WERI-Rb-1 (cell line): ENCODE data around the gene RYR2.

Experiments
- DNase-seq: peaks from one replicate; pipeline ENCODE4 v3.0.0-alpha.2; 2020
- H3K27ac ChIP-seq: fragments of 250-450 bp; sonication (Bioruptor Pico); 2 replicates; pipeline ENCODE4 v1.5.1; 2020; ENCODE audit warnings: mild to moderate bottlenecking, moderate library complexity
- H3K27me3 ChIP-seq: fragments of 250-450 bp; sonication (Bioruptor Pico); 2 replicates; pipeline ENCODE4 v1.5.1; 2021; ENCODE audit warnings: mild to moderate bottlenecking, low read depth, moderate library complexity; ENCODE audit not compliant: insufficient read depth, severe bottlenecking
- H3K36me3 ChIP-seq: fragments of 250-450 bp; sonication (Bioruptor Pico); 2 replicates; pipeline ENCODE4 v1.5.1; 2020; ENCODE audit warnings: mild to moderate bottlenecking, moderate library complexity
- H3K4me3 ChIP-seq: 2 replicates; pipeline ENCODE4 v1.5.1; 2011; ENCODE audit warnings: low read depth, mild to moderate bottlenecking, control low read depth, low read length
- H3K9me3 ChIP-seq: fragments of 250-450 bp; sonication (Bioruptor Pico); 2 replicates; pipeline ENCODE4 v1.5.1; 2021; ENCODE audit warnings: mild to moderate bottlenecking, moderate library complexity; ENCODE audit not compliant: severe bottlenecking
- CTCF ChIP-seq: IDR thresholded peaks from 2 replicates; pipeline ENCODE4 v1.5.1; 2011; ENCODE audit warnings: low read depth, mild to moderate bottlenecking, control low read depth, inconsistent platforms, low read length

RYR2 gene

GRCh38 chr1:237033061-237033460 is 8.9 kb upstream of the RYR2 start:
- no peak for DNase-seq
- Histone ChIP-seq H3K27me3 (no peaks in the 10 kb centered on the region), H3K36me3 (no peaks in the 10 kb centered on the region), H3K4me3 (no peak overlapping the region), H3K9me3 (no peaks in the 10 kb centered on the region), H3K27ac (no peak overlapping the region)
- TF ChIP-seq CTCF = no peak

- Histone ChIP-seq H3K27ac (no peak overlapping the region), H3K9me3 (no peaks in the 10 kb centered on the region), H3K36me3 (no peaks in the 10 kb centered on the region), H3K4me3 (no peak overlapping the region), H3K27me3 (no peaks in the 10 kb centered on the region)
- no peak for DNase-seq
- no peak for TF ChIP-seq CTCF
Measured at GRCh38 chr1:237033804-237034203, 8.2 kb upstream of the RYR2 start.

GRCh38 chr1:237035759-237036158 is 6.2 kb upstream of the RYR2 start:
- no peak for DNase-seq
- Histone ChIP-seq H3K36me3 (no peaks in the 10 kb centered on the region), H3K27ac (no peak overlapping the region), H3K4me3 (no peak overlapping the region), H3K27me3 (no peaks in the 10 kb centered on the region), H3K9me3 (no peaks in the 10 kb centered on the region)
- TF ChIP-seq CTCF = no peak

- Histone ChIP-seq H3K27me3 (peaks cover 5% of the 10 kb centered on the region), H3K9me3 (no peaks in the 10 kb centered on the region), H3K36me3 (no peaks in the 10 kb centered on the region), H3K4me3 (no peak overlapping the region), H3K27ac (no peak overlapping the region)
- TF ChIP-seq CTCF = no peak
- DNase-seq = no peak
Measured at GRCh38 chr1:237038211-237038610, 3.8 kb upstream of the RYR2 start.

GRCh38 chr1:237040823-237041222 is 1.2 kb upstream of the RYR2 start:
- no peak overlapping the region for H3K27ac ChIP-seq
- DNase-seq = no peak
- no peaks in the 10 kb centered on the region for H3K9me3 ChIP-seq
- TF ChIP-seq CTCF = no peak
- H3K27me3 ChIP-seq = peaks cover 12% of the 10 kb centered on the region
- H3K36me3 ChIP-seq = no peaks in the 10 kb centered on the region
- no peak overlapping the region for H3K4me3 ChIP-seq

- Histone ChIP-seq H3K9me3 (no peaks in the 10 kb centered on the region), H3K27ac (no peak overlapping the region), H3K27me3 (peaks cover 12% of the 10 kb centered on the region), H3K4me3 (peak overlapping the region; percentile 32), H3K36me3 (no peaks in the 10 kb centered on the region)
- no peak for TF ChIP-seq CTCF
- no peak for DNase-seq
Measured at GRCh38 chr1:237041461-237041794, 556 bp upstream of the RYR2 start.
